Liver (tissue), 3 donors: ENCODE measurements around the gene CIAO3.
A peak's percentile ranks its signal among the peaks of the same experiment; 100 is the strongest.

Experiments used
- EGR1 ChIP-seq, 2 donors: IDR thresholded peaks; 2 replicates each; pipeline ENCODE4 v1.6.1; 2016 to 2018; ENCODE audit warnings: antibody characterized with exemption in 2 of 2, low read depth in 2 of 2
- GABPA ChIP-seq, 2 donors: IDR thresholded peaks in 1 of 2; conservative IDR thresholded peaks in 1 of 2; 2 replicates each; pipeline ENCODE4 v1.6.1; 2016; ENCODE audit warnings: antibody characterized with exemption in 2 of 2, mild to moderate bottlenecking in 1 of 2, moderate library complexity in 1 of 2
- JUND ChIP-seq, 2 donors: IDR thresholded peaks; 2 replicates each; pipeline ENCODE4 v1.6.1; 2016; ENCODE audit warnings: antibody characterized with exemption in 2 of 2
- RAD21 ChIP-seq, 2 donors: IDR thresholded peaks; 2 replicates each; pipeline ENCODE4 v1.6.1; 2016; ENCODE audit warnings: antibody characterized with exemption in 2 of 2, mild to moderate bottlenecking in 2 of 2
- SP1 ChIP-seq: IDR thresholded peaks from 2 replicates; pipeline ENCODE4 v1.6.1; 2018; ENCODE audit warnings: antibody characterized with exemption, mild to moderate bottlenecking
- TAF1 ChIP-seq: conservative IDR thresholded peaks from 2 replicates; pipeline ENCODE4 v1.6.1; 2016; ENCODE audit warnings: antibody characterized with exemption, mild to moderate bottlenecking
- TF ChIP-seq, protein P1 (sequence below): fragments of 150-350 bp; IDR thresholded peaks from 2 replicates; pipeline ENCODE4 v1.5.1; 2017; ENCODE audit warnings: improper control_type of control experiment, low read depth, low read length; ENCODE audit not compliant: missing input control
- TF ChIP-seq, protein P2 (sequence below): IDR thresholded peaks from 2 replicates; pipeline ENCODE4 v1.6.1; 2016; ENCODE audit warnings: antibody characterized with exemption
- TF ChIP-seq, protein P3 (sequence below): IDR thresholded peaks from 2 replicates; pipeline ENCODE4 v1.6.1; 2016; ENCODE audit warnings: antibody characterized with exemption, mild to moderate bottlenecking
- donor health status: healthy.
- donor health status: healthy.

DNA sequence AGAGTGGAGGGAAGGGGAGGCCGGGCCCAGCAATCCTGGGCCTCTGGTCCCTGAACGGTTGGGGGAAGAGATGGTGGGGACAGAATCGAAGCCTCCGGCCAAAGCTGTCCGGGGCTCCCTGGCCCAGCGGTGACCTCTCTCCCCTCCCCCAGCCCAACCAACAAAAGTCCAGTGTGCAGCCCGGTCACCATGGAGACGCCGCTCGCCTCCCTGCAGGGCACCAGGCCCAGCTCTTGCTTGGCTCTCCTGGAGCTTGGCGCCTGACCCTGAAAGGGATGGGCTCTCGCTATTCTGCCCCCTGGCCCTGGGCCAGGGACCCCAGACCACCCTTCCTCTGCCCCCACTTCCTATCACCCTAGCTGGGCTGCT, 24.6 kb downstream of the CIAO3 start:
- TF ChIP-seq EGR1 (IDR thresholded peaks at IDR 0.05; ENCODE audit: low read depth in 2 of 2) (no peak), TAF1 (no peak), JUND (IDR thresholded peaks at IDR 0.05) (no peak), RAD21 (IDR thresholded peaks at IDR 0.05) (no peak), GABPA (IDR thresholded peaks at IDR 0.05 in 1 of 2, conservative IDR thresholded peaks at IDR 0.05 in 1 of 2) (peak in 1 of 2 donors; percentile 26), SP1 (peak; percentile 53)
- TF ChIP-seq, protein P1, sequence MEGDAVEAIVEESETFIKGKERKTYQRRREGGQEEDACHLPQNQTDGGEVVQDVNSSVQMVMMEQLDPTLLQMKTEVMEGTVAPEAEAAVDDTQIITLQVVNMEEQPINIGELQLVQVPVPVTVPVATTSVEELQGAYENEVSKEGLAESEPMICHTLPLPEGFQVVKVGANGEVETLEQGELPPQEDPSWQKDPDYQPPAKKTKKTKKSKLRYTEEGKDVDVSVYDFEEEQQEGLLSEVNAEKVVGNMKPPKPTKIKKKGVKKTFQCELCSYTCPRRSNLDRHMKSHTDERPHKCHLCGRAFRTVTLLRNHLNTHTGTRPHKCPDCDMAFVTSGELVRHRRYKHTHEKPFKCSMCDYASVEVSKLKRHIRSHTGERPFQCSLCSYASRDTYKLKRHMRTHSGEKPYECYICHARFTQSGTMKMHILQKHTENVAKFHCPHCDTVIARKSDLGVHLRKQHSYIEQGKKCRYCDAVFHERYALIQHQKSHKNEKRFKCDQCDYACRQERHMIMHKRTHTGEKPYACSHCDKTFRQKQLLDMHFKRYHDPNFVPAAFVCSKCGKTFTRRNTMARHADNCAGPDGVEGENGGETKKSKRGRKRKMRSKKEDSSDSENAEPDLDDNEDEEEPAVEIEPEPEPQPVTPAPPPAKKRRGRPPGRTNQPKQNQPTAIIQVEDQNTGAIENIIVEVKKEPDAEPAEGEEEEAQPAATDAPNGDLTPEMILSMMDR: no peak
- TF ChIP-seq, protein P2, sequence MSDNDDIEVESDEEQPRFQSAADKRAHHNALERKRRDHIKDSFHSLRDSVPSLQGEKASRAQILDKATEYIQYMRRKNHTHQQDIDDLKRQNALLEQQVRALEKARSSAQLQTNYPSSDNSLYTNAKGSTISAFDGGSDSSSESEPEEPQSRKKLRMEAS: no peak
- TF ChIP-seq, protein P3, sequence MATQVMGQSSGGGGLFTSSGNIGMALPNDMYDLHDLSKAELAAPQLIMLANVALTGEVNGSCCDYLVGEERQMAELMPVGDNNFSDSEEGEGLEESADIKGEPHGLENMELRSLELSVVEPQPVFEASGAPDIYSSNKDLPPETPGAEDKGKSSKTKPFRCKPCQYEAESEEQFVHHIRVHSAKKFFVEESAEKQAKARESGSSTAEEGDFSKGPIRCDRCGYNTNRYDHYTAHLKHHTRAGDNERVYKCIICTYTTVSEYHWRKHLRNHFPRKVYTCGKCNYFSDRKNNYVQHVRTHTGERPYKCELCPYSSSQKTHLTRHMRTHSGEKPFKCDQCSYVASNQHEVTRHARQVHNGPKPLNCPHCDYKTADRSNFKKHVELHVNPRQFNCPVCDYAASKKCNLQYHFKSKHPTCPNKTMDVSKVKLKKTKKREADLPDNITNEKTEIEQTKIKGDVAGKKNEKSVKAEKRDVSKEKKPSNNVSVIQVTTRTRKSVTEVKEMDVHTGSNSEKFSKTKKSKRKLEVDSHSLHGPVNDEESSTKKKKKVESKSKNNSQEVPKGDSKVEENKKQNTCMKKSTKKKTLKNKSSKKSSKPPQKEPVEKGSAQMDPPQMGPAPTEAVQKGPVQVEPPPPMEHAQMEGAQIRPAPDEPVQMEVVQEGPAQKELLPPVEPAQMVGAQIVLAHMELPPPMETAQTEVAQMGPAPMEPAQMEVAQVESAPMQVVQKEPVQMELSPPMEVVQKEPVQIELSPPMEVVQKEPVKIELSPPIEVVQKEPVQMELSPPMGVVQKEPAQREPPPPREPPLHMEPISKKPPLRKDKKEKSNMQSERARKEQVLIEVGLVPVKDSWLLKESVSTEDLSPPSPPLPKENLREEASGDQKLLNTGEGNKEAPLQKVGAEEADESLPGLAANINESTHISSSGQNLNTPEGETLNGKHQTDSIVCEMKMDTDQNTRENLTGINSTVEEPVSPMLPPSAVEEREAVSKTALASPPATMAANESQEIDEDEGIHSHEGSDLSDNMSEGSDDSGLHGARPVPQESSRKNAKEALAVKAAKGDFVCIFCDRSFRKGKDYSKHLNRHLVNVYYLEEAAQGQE: no peak
